ENCODE results near the gene ABHD16A. TPM values are rescaled to one million over a fixed set of nuclear protein-coding genes. Genes with fewer than 3 reads are reported as not detected.

The ABHD16A gene
- total and polyA plus RNA-seq, 10 of the 15 experiments (the other 5 are each of a cell fraction or from before 2014, with no cell fraction given): 7.5 to 43.0 (median 32.9) TPM

DNA sequence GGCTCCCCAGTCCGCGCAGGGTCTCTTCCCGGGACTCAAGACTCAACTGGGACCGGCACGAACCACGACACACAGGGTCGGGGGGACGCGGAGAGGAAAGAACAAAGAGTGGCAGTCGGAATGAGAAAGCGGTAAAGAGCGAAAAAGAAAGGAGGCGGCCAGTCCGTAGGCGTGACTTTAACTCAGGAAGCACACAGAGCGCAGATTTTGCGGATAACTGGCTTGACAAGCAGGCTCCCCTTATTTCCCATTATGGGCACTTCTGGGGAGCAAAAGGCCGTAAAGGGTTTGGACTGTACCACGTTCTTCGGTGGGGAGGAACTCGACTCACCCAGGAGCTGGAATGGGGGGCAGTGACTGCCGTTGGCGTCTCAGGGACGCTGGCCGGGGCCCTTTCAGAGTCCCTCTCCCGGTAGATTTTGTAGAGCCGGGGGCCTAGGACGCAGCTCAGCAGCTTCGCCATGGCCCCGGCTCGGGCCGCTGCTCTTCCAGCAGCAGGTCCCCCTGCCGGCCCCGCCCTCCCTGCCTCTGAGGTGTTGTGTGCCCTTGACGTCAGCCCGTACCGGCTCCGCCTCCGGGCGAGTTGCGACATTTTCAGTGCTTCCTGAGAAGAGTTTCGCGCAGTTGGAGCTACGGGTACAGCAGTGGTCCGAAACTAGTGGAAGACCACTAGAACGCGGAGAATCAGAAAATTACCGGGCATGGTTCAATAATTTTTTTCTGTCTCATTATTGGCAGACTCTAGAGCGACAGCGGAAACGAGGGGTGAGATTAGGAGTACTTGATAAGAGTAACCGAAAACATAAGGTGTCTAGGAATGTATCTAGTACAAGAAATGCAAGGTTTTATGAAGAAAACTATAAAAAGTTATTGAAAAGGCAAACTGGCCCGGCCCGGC lies at the start of gene ABHD16A (continued):
- TF ChIP-seq, protein P1, sequence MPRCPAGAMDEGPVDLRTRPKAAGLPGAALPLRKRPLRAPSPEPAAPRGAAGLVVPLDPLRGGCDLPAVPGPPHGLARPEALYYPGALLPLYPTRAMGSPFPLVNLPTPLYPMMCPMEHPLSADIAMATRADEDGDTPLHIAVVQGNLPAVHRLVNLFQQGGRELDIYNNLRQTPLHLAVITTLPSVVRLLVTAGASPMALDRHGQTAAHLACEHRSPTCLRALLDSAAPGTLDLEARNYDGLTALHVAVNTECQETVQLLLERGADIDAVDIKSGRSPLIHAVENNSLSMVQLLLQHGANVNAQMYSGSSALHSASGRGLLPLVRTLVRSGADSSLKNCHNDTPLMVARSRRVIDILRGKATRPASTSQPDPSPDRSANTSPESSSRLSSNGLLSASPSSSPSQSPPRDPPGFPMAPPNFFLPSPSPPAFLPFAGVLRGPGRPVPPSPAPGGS (IDR thresholded peaks at IDR 0.05; ENCODE audit: borderline replicate concordance, insufficient read depth, low read depth, low read length, poor library complexity, severe bottlenecking): no peak
- TF ChIP-seq, protein P2, sequence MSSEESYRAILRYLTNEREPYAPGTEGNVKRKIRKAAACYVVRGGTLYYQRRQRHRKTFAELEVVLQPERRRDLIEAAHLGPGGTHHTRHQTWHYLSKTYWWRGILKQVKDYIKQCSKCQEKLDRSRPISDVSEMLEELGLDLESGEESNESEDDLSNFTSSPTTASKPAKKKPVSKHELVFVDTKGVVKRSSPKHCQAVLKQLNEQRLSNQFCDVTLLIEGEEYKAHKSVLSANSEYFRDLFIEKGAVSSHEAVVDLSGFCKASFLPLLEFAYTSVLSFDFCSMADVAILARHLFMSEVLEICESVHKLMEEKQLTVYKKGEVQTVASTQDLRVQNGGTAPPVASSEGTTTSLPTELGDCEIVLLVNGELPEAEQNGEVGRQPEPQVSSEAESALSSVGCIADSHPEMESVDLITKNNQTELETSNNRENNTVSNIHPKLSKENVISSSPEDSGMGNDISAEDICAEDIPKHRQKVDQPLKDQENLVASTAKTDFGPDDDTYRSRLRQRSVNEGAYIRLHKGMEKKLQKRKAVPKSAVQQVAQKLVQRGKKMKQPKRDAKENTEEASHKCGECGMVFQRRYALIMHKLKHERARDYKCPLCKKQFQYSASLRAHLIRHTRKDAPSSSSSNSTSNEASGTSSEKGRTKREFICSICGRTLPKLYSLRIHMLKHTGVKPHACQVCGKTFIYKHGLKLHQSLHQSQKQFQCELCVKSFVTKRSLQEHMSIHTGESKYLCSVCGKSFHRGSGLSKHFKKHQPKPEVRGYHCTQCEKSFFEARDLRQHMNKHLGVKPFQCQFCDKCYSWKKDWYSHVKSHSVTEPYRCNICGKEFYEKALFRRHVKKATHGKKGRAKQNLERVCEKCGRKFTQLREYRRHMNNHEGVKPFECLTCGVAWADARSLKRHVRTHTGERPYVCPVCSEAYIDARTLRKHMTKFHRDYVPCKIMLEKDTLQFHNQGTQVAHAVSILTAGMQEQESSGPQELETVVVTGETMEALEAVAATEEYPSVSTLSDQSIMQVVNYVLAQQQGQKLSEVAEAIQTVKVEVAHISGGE (CRISPR knock-in tag; IDR thresholded peaks at IDR 0.05): no peak
- no peak for TF ChIP-seq MTA3 (IDR thresholded peaks at IDR 0.05; ENCODE audit: borderline replicate concordance, low read length)
- peak; percentile 88 for TF ChIP-seq POLR2A (IDR thresholded peaks at IDR 0.05; ENCODE audit: low read depth, low read length)
- peak; percentile 2; the same call in 1 of the 2 replicates for TF ChIP-seq SMC3 (IDR thresholded peaks at IDR 0.05; ENCODE audit: borderline replicate concordance, low read length)
- TF ChIP-seq STAT1 (conservative IDR thresholded peaks at IDR 0.05): no peak
- TF ChIP-seq MEF2A (IDR thresholded peaks at IDR 0.05; ENCODE audit: insufficient read depth, low read depth, low read length): 0 out of 2 replicates have a peak, but pooled peaks have one; percentile 45
- no peak for TF ChIP-seq ESRRA (IDR thresholded peaks at IDR 0.05; ENCODE audit: low read length)
- no peak for TF ChIP-seq PAX5 (IDR thresholded peaks at IDR 0.05; ENCODE audit: borderline replicate concordance, low read depth, low read length)
- no peak; the same call in 1 of the 2 replicates for TF ChIP-seq WRNIP1 (IDR thresholded peaks at IDR 0.05; ENCODE audit: borderline replicate concordance, low read depth, low read length)
- TF ChIP-seq SMARCA5 (IDR thresholded peaks at IDR 0.05): no peak
- TF ChIP-seq, protein P3, sequence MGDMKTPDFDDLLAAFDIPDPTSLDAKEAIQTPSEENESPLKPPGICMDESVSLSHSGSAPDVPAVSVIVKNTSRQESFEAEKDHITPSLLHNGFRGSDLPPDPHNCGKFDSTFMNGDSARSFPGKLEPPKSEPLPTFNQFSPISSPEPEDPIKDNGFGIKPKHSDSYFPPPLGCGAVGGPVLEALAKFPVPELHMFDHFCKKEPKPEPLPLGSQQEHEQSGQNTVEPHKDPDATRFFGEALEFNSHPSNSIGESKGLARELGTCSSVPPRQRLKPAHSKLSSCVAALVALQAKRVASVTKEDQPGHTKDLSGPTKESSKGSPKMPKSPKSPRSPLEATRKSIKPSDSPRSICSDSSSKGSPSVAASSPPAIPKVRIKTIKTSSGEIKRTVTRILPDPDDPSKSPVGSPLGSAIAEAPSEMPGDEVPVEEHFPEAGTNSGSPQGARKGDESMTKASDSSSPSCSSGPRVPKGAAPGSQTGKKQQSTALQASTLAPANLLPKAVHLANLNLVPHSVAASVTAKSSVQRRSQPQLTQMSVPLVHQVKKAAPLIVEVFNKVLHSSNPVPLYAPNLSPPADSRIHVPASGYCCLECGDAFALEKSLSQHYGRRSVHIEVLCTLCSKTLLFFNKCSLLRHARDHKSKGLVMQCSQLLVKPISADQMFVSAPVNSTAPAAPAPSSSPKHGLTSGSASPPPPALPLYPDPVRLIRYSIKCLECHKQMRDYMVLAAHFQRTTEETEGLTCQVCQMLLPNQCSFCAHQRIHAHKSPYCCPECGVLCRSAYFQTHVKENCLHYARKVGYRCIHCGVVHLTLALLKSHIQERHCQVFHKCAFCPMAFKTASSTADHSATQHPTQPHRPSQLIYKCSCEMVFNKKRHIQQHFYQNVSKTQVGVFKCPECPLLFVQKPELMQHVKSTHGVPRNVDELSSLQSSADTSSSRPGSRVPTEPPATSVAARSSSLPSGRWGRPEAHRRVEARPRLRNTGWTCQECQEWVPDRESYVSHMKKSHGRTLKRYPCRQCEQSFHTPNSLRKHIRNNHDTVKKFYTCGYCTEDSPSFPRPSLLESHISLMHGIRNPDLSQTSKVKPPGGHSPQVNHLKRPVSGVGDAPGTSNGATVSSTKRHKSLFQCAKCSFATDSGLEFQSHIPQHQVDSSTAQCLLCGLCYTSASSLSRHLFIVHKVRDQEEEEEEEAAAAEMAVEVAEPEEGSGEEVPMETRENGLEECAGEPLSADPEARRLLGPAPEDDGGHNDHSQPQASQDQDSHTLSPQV (IDR thresholded peaks at IDR 0.05): no peak
- peak; percentile 67 for TF ChIP-seq RUNX3 (IDR thresholded peaks at IDR 0.05; ENCODE audit: low read length)
- TF ChIP-seq, protein P4, sequence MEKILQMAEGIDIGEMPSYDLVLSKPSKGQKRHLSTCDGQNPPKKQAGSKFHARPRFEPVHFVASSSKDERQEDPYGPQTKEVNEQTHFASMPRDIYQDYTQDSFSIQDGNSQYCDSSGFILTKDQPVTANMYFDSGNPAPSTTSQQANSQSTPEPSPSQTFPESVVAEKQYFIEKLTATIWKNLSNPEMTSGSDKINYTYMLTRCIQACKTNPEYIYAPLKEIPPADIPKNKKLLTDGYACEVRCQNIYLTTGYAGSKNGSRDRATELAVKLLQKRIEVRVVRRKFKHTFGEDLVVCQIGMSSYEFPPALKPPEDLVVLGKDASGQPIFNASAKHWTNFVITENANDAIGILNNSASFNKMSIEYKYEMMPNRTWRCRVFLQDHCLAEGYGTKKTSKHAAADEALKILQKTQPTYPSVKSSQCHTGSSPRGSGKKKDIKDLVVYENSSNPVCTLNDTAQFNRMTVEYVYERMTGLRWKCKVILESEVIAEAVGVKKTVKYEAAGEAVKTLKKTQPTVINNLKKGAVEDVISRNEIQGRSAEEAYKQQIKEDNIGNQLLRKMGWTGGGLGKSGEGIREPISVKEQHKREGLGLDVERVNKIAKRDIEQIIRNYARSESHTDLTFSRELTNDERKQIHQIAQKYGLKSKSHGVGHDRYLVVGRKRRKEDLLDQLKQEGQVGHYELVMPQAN (conservative IDR thresholded peaks at IDR 0.05): peak; percentile 79; the same call in 1 of the 2 replicates
- TF ChIP-seq CHD2 (IDR thresholded peaks at IDR 0.05; ENCODE audit: borderline replicate concordance, low read depth, low read length): 0 out of 2 replicates have a peak, but pooled peaks have one; percentile 48
- TF ChIP-seq, protein P5, sequence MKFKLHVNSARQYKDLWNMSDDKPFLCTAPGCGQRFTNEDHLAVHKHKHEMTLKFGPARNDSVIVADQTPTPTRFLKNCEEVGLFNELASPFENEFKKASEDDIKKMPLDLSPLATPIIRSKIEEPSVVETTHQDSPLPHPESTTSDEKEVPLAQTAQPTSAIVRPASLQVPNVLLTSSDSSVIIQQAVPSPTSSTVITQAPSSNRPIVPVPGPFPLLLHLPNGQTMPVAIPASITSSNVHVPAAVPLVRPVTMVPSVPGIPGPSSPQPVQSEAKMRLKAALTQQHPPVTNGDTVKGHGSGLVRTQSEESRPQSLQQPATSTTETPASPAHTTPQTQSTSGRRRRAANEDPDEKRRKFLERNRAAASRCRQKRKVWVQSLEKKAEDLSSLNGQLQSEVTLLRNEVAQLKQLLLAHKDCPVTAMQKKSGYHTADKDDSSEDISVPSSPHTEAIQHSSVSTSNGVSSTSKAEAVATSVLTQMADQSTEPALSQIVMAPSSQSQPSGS (IDR thresholded peaks at IDR 0.05; ENCODE audit: low read length): no peak
